Esophagus muscularis mucosa (tissue), 4 donors: ENCODE data around the gene NTM.

Experiments
- EP300 ChIP-seq: sonication (generic); formaldehyde crosslinking; IDR thresholded peaks from one replicate; pipeline ENCODE4 v1.6.1; 2017; ENCODE audit warnings: antibody characterized with exemption
- POLR2A ChIP-seq: fragments of 450-650 bp; IDR thresholded peaks from one replicate; pipeline ENCODE4 v1.6.1; 2017; ENCODE audit warnings: antibody characterized with exemption, moderate library complexity, mild to moderate bottlenecking, low read depth
- TF ChIP-seq, protein P1 (sequence below), 3 experiments: fragments of 200-600 bp in 2 of 3; fragments of 450-650 bp in 1 of 3; sonication (generic) in 2 of 3; IDR thresholded peaks; one replicate each; pipeline ENCODE4 v1.5.1; 2017 to 2019; ENCODE audit warnings: antibody characterized with exemption in 3 of 3, mild to moderate bottlenecking in 2 of 3, moderate library complexity in 1 of 3

DNA sequence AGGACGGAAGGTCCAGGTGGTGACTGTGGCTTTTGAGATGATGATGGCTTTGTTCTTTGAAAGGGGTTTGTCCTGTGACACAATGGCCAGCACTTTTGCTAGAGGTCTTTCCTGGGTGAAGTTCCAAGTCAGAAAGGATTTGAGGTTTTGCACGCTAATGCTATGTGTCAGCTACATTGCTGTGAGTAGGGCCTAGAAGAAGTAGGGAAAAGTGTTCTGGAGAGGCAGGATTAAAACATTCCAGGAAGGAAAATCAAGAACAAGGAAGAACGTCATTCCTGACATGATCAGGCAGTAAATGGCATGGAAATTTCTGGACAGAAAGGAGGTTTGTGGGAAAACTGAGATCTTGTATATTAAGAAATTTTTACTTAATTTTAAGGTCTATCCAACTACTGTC lies 290.7 kb downstream of the NTM start:
- TF ChIP-seq, protein P1, sequence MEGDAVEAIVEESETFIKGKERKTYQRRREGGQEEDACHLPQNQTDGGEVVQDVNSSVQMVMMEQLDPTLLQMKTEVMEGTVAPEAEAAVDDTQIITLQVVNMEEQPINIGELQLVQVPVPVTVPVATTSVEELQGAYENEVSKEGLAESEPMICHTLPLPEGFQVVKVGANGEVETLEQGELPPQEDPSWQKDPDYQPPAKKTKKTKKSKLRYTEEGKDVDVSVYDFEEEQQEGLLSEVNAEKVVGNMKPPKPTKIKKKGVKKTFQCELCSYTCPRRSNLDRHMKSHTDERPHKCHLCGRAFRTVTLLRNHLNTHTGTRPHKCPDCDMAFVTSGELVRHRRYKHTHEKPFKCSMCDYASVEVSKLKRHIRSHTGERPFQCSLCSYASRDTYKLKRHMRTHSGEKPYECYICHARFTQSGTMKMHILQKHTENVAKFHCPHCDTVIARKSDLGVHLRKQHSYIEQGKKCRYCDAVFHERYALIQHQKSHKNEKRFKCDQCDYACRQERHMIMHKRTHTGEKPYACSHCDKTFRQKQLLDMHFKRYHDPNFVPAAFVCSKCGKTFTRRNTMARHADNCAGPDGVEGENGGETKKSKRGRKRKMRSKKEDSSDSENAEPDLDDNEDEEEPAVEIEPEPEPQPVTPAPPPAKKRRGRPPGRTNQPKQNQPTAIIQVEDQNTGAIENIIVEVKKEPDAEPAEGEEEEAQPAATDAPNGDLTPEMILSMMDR (IDR thresholded peaks at IDR 0.05) = no peak
- no peak for TF ChIP-seq EP300
- TF ChIP-seq POLR2A = no peak
